MG63 (cell line): Measurements from ENCODE around the gene LIPI. TPM values are rescaled to one million over a fixed set of nuclear protein-coding genes. Genes with fewer than 3 reads are reported as not detected.

ENCODE experiments used
- DNase-seq: peaks from one replicate; pipeline ENCODE4 v3.0.0-alpha.2; 2020
- H3K27me3 ChIP-seq: fragments of 250-450 bp; sonication (Bioruptor Pico); 2 replicates; pipeline ENCODE4 v1.5.1; 2020; ENCODE audit warnings: mild to moderate bottlenecking, moderate library complexity
- H3K36me3 ChIP-seq: fragments of 250-450 bp; sonication (Bioruptor Pico); 2 replicates; pipeline ENCODE4 v1.5.1; 2020; ENCODE audit warnings: mild to moderate bottlenecking, moderate library complexity
- H3K4me3 ChIP-seq: fragments of 250-450 bp; sonication (Bioruptor Pico); 2 replicates; pipeline ENCODE4 v1.5.1; 2020; ENCODE audit warnings: mild to moderate bottlenecking, moderate library complexity
- H3K9me3 ChIP-seq: fragments of 250-450 bp; sonication (Bioruptor Pico); 2 replicates; pipeline ENCODE4 v1.5.1; 2020; ENCODE audit warnings: mild to moderate bottlenecking, moderate library complexity
- total RNA-seq: library from RNA; depleted of rRNA; stranded (reverse); fragments of >200 nt; shearing (Covaris generic); gene quantifications from 2 replicates; pipeline ENCODE4 v1.2.3, GENCODE V29; 2014; ENCODE audit warnings: low replicate concordance; rRNA removed

The LIPI gene
- not detected in 2 replicates for total RNA-seq

- peaks cover 7% of the 10 kb centered on the region for H3K27me3 ChIP-seq
- DNase-seq: no peak
- no peaks in the 10 kb centered on the region for H3K9me3 ChIP-seq
- no peak within 1 kb of the TSS for H3K4me3 ChIP-seq
- H3K36me3 ChIP-seq: no peaks in the 10 kb centered on the region
These were observed at the start of gene LIPI for GRCh38 chr21:14210738-14211137. Gene LIPI (minus strand): TSS chr21:14210955. CDS start chr21:14210845, 110 bp downstream.

- H3K4me3 ChIP-seq: no peak overlapping the region
- H3K27me3 ChIP-seq: peaks cover 5% of the 10 kb centered on the region; the same call in 1 of the 2 replicates
- no peak for DNase-seq
- H3K36me3 ChIP-seq: no peaks in the 10 kb centered on the region
- H3K9me3 ChIP-seq: no peaks in the 10 kb centered on the region
These were observed 49.5 kb upstream of the LIPI start for GRCh38 chr21:14260174-14260764.

GRCh38 chr21:14259747-14260146 is 49.0 kb upstream of the LIPI start:
- peaks cover 3% of the 10 kb centered on the region; the same call in 1 of the 2 replicates for H3K27me3 ChIP-seq
- no peaks in the 10 kb centered on the region for H3K36me3 ChIP-seq
- H3K9me3 ChIP-seq: no peaks in the 10 kb centered on the region
- H3K4me3 ChIP-seq: no peak overlapping the region
- DNase-seq: no peak

- no peak for DNase-seq
- no peaks in the 10 kb centered on the region for H3K36me3 ChIP-seq
- no peak overlapping the region for H3K4me3 ChIP-seq
- H3K9me3 ChIP-seq: no peaks in the 10 kb centered on the region
- peaks cover 4% of the 10 kb centered on the region for H3K27me3 ChIP-seq
These were observed 40.6 kb upstream of the LIPI start for GRCh38 chr21:14251336-14251735.

- no peak overlapping the region for H3K4me3 ChIP-seq
- no peaks in the 10 kb centered on the region for H3K36me3 ChIP-seq
- no peak for DNase-seq
- H3K9me3 ChIP-seq: no peaks in the 10 kb centered on the region
- H3K27me3 ChIP-seq: no peaks in the 10 kb centered on the region
These were observed 35.0 kb upstream of the LIPI start for GRCh38 chr21:14245711-14246110.

- no peaks in the 10 kb centered on the region for H3K27me3 ChIP-seq
- no peak for DNase-seq
- H3K9me3 ChIP-seq: no peaks in the 10 kb centered on the region
- no peaks in the 10 kb centered on the region for H3K36me3 ChIP-seq
- no peak overlapping the region for H3K4me3 ChIP-seq
These were observed 34.2 kb upstream of the LIPI start for GRCh38 chr21:14244911-14245310.

GRCh38 chr21:14243874-14244273 is 33.1 kb upstream of the LIPI start:
- Histone ChIP-seq H3K9me3 (no peaks in the 10 kb centered on the region), H3K27me3 (no peaks in the 10 kb centered on the region), H3K4me3 (no peak overlapping the region), H3K36me3 (no peaks in the 10 kb centered on the region)
- no peak for DNase-seq

GRCh38 chr21:14243461-14243860 is 32.7 kb upstream of the LIPI start:
- no peak for DNase-seq
- Histone ChIP-seq H3K9me3 (no peaks in the 10 kb centered on the region), H3K4me3 (no peak overlapping the region), H3K36me3 (no peaks in the 10 kb centered on the region), H3K27me3 (no peaks in the 10 kb centered on the region)

- Histone ChIP-seq H3K27me3 (no peaks in the 10 kb centered on the region), H3K4me3 (no peak overlapping the region), H3K36me3 (no peaks in the 10 kb centered on the region), H3K9me3 (no peaks in the 10 kb centered on the region)
- DNase-seq: no peak
These were observed 30.5 kb upstream of the LIPI start for GRCh38 chr21:14241297-14241696.

- no peak for DNase-seq
- no peaks in the 10 kb centered on the region for H3K27me3 ChIP-seq
These were observed 28.5 kb upstream of the LIPI start for GRCh38 chr21:14239281-14239680.

GRCh38 chr21:14236180-14236579 is 25.4 kb upstream of the LIPI start:
- H3K36me3 ChIP-seq: no peaks in the 10 kb centered on the region
- no peak for DNase-seq
- H3K27me3 ChIP-seq: no peaks in the 10 kb centered on the region
- no peak overlapping the region for H3K4me3 ChIP-seq
- no peaks in the 10 kb centered on the region for H3K9me3 ChIP-seq

More at GRCh38 chr21:14239281-14239680, 28.5 kb upstream of the LIPI start:
- H3K9me3 ChIP-seq: no peaks in the 10 kb centered on the region
- H3K4me3 ChIP-seq: no peak overlapping the region
- H3K36me3 ChIP-seq: no peaks in the 10 kb centered on the region

- H3K36me3 ChIP-seq: no peaks in the 10 kb centered on the region
These were observed 24.3 kb upstream of the LIPI start for GRCh38 chr21:14235101-14235500.

GRCh38 chr21:14229399-14229798 is 18.6 kb upstream of the LIPI start:
- Histone ChIP-seq H3K9me3 (peaks cover 8% of the 10 kb centered on the region; the same call in 1 of the 2 replicates), H3K27me3 (no peaks in the 10 kb centered on the region), H3K36me3 (no peaks in the 10 kb centered on the region), H3K4me3 (no peak overlapping the region)
- no peak for DNase-seq

More at GRCh38 chr21:14235101-14235500, 24.3 kb upstream of the LIPI start:
- H3K27me3 ChIP-seq: no peaks in the 10 kb centered on the region
- no peak overlapping the region for H3K4me3 ChIP-seq
- DNase-seq: no peak
- peaks cover 4% of the 10 kb centered on the region; the same call in 1 of the 2 replicates for H3K9me3 ChIP-seq

GRCh38 chr21:14223365-14223764 is 12.6 kb upstream of the LIPI start:
- H3K4me3 ChIP-seq: no peak overlapping the region
- no peaks in the 10 kb centered on the region for H3K27me3 ChIP-seq
- no peaks in the 10 kb centered on the region for H3K36me3 ChIP-seq
- no peaks in the 10 kb centered on the region for H3K9me3 ChIP-seq
- no peak for DNase-seq

GRCh38 chr21:14215971-14216641 is 5.4 kb upstream of the LIPI start, which contains the start of gene RBM11:
Gene RBM11 (plus strand): TSS chr21:14216157. CDS start chr21:14216187, 30 bp downstream.
- Histone ChIP-seq H3K27me3 (peaks cover 8% of the 10 kb centered on the region; the same call in 1 of the 2 replicates), H3K36me3 (no peaks in the 10 kb centered on the region), H3K9me3 (no peaks in the 10 kb centered on the region), H3K4me3 (peak within 1 kb of the TSS; percentile 61)
- DNase-seq: peak; percentile 69

- H3K9me3 ChIP-seq: no peaks in the 10 kb centered on the region
- no peak for DNase-seq
- peaks cover 8% of the 10 kb centered on the region; the same call in 1 of the 2 replicates for H3K27me3 ChIP-seq
- H3K4me3 ChIP-seq: no peak overlapping the region
- no peaks in the 10 kb centered on the region for H3K36me3 ChIP-seq
These were observed 2.4 kb upstream of the LIPI start for GRCh38 chr21:14213164-14213563.

- DNase-seq: no peak
- Histone ChIP-seq H3K9me3 (no peaks in the 10 kb centered on the region), H3K4me3 (no peak overlapping the region), H3K36me3 (no peaks in the 10 kb centered on the region), H3K27me3 (peaks cover 2% of the 10 kb centered on the region)
These were observed 4.5 kb downstream of the LIPI start for GRCh38 chr21:14206222-14206621.
